HuH-7.5 (cell line): ENCODE data around the gene RTN4R.
"Not testable (repeated sequence)": the region's sequence is repeated elsewhere in the genome, so short reads cannot be mapped to it uniquely, and the experiment has no call there.

Experiments used
- DNase-seq: peaks from one replicate; pipeline ENCODE4 v3.0.0; 2011; ENCODE audit warnings: low spot score

The RTN4R gene

GRCh38 chr22:20268279-20269012 lies at the start of gene RTN4R:
Gene RTN4R, minus strand, starts transcription at chr22:20268318. Its CDS starts 226 bp downstream, at chr22:20268092.
- peak; percentile 71 for DNase-seq

GRCh38 chr22:20317402-20318042 lies 49.4 kb upstream of the RTN4R start:
- DNase-seq: not testable (repeated sequence)

- no peak for DNase-seq
Observed at GRCh38 chr22:20316844-20317401, 48.8 kb upstream of the RTN4R start.

- no peak for DNase-seq
Observed at GRCh38 chr22:20316217-20316843, 48.2 kb upstream of the RTN4R start.

GRCh38 chr22:20315337-20316216 lies 47.5 kb upstream of the RTN4R start:
- no peak for DNase-seq

- DNase-seq: not testable (repeated sequence)
Observed at GRCh38 chr22:20314741-20315336, 46.7 kb upstream of the RTN4R start.

GRCh38 chr22:20314206-20314605 lies 46.1 kb upstream of the RTN4R start:
- not testable (repeated sequence) for DNase-seq

- DNase-seq: not testable (repeated sequence)
Observed at GRCh38 chr22:20313306-20314077, 45.4 kb upstream of the RTN4R start.

GRCh38 chr22:20312396-20313191 lies 44.5 kb upstream of the RTN4R start:
- DNase-seq: no peak

GRCh38 chr22:20311249-20312062 lies 43.3 kb upstream of the RTN4R start:
- not testable (repeated sequence) for DNase-seq

- DNase-seq: not testable (repeated sequence)
Observed at GRCh38 chr22:20310773-20311172, 42.7 kb upstream of the RTN4R start.

- DNase-seq: not testable (repeated sequence)
Observed at GRCh38 chr22:20310180-20310579, 42.1 kb upstream of the RTN4R start.

GRCh38 chr22:20308806-20309650 lies 40.9 kb upstream of the RTN4R start:
- DNase-seq: not testable (repeated sequence)

GRCh38 chr22:20307448-20308447 lies 39.6 kb upstream of the RTN4R start:
- DNase-seq: not testable (repeated sequence)

- DNase-seq: not testable (repeated sequence)
Observed at GRCh38 chr22:20306646-20307447, 38.7 kb upstream of the RTN4R start.
